Natural killer cell (primary cell): ENCODE results near the gene LIPA. TPM values are rescaled to one million over a fixed set of nuclear protein-coding genes. Genes with fewer than 3 reads are reported as not detected.

ENCODE experiments used
- ATAC-seq, 3 donors: fragments of 150-1000 bp in 2 of 3; fragments of 200-7000 bp in 1 of 3; cut with Tn5 transposase; 1 replicate in 1 of 3; 2 replicates in 2 of 3; pipeline ENCODE4 v1.10.0; 2021; ENCODE audit warnings: mild to moderate bottlenecking in 2 of 3, moderate library complexity in 2 of 3
- DNase-seq, 2 donors: peaks; one replicate each; pipeline versions ENCODE4 v3.0.0 to v3.0.0-alpha.2; 2013 to 2021; ENCODE audit warnings: mixed read lengths in 1 of 2
- H3K27ac ChIP-seq: one replicate; pipeline ENCODE4 v1.5.1; 2013; ENCODE audit warnings: mild to moderate bottlenecking, low read length
- H3K27me3 ChIP-seq: one replicate; pipeline ENCODE4 v1.6.1; 2013; ENCODE audit warnings: low read length; ENCODE audit not compliant: control insufficient read depth, insufficient read depth
- H3K36me3 ChIP-seq: one replicate; pipeline ENCODE4 v1.6.1; 2013; ENCODE audit warnings: low read length; ENCODE audit not compliant: control insufficient read depth, insufficient read depth
- H3K4me1 ChIP-seq: one replicate; pipeline ENCODE4 v1.6.1; 2013; ENCODE audit warnings: low read length; ENCODE audit not compliant: control insufficient read depth, insufficient read depth
- H3K4me3 ChIP-seq: one replicate; pipeline ENCODE4 v1.5.1; 2013; ENCODE audit warnings: low read length
- H3K9me3 ChIP-seq: one replicate; pipeline ENCODE4 v1.6.1; 2013; ENCODE audit warnings: low read length; ENCODE audit not compliant: control insufficient read depth, insufficient read depth
- H3K27ac Mint-ChIP-seq, 2 donors: one replicate each; pipeline ENCODE4 v1.8.0; 2022; ENCODE audit warnings: mild to moderate bottlenecking in 2 of 2, mixed read lengths in 2 of 2, moderate library complexity in 1 of 2
- H3K27me3 Mint-ChIP-seq, 2 donors: one replicate each; pipeline ENCODE4 v1.8.0; 2022; ENCODE audit warnings: low read depth in 2 of 2, mixed read lengths in 2 of 2
- H3K36me3 Mint-ChIP-seq: one replicate; pipeline ENCODE4 v1.8.0; 2022; ENCODE audit warnings: mixed read lengths
- H3K4me1 Mint-ChIP-seq, 2 donors: one replicate each; pipeline ENCODE4 v1.8.0; 2022; ENCODE audit warnings: mixed read lengths in 2 of 2
- H3K4me3 Mint-ChIP-seq: one replicate; pipeline ENCODE4 v1.8.0; 2022; ENCODE audit warnings: mild to moderate bottlenecking, moderate library complexity, mixed read lengths
- H3K9me3 Mint-ChIP-seq, 2 donors: one replicate each; pipeline ENCODE4 v1.8.0; 2022; ENCODE audit warnings: mixed read lengths in 2 of 2
- WGBS: methylation state at CpG from one replicate; pipeline ENCODE4 v1.1.7; 2013; ENCODE audit warnings: missing lambda C conversion rate; ENCODE audit not compliant: insufficient coverage; 5-methylcytosine and 5-hydroxymethylcytosine counted together
- intact Hi-C: fragments of 100-400 bp; cut with micrococcal nuclease; formaldehyde crosslinking; loops from one replicate; pipeline ENCODE4 v1.14.2; 2022
- total RNA-seq, 4 donors: library from RNA; stranded (reverse); fragments of 120-200 nt in 1 of 4; gene quantifications; one replicate each; pipeline versions ENCODE4 v1.2.3 to v1.2.4, GENCODE V29; 2013 to 2022
- TF ChIP-seq, protein P1 (sequence below): fragments of 200-600 bp; IDR thresholded peaks from one replicate; pipeline ENCODE4 v1.8.0; 2022; ENCODE audit warnings: antibody characterized with exemption

The LIPA gene
- total RNA-seq, 3 donors from 2014 or later (not counting 1 experiment from before 2014, with no cell fraction given): 41.0 to 43.3 (median 41.1) TPM

- no peak for ATAC-seq
- H3K9me3 Mint-ChIP-seq: no peaks in the 10 kb centered on the region
- Histone ChIP-seq H3K9me3 (no peaks in the 10 kb centered on the region), H3K27ac (no peak overlapping the region), H3K27me3 (no peaks in the 10 kb centered on the region), H3K36me3 (peaks cover 5% of the 10 kb centered on the region), H3K4me1 (peaks cover 4% of the 10 kb centered on the region), H3K4me3 (no peak overlapping the region)
- peaks cover 15 to 29% of the 10 kb centered on the region in 2 donors for H3K4me1 Mint-ChIP-seq
- no peak for DNase-seq
- H3K4me3 Mint-ChIP-seq: no peak overlapping the region
- intact Hi-C loops: no loop called here
- no peak overlapping the region for H3K27ac Mint-ChIP-seq
- H3K27me3 Mint-ChIP-seq: no peaks in the 10 kb centered on the region
- TF ChIP-seq, protein P1, sequence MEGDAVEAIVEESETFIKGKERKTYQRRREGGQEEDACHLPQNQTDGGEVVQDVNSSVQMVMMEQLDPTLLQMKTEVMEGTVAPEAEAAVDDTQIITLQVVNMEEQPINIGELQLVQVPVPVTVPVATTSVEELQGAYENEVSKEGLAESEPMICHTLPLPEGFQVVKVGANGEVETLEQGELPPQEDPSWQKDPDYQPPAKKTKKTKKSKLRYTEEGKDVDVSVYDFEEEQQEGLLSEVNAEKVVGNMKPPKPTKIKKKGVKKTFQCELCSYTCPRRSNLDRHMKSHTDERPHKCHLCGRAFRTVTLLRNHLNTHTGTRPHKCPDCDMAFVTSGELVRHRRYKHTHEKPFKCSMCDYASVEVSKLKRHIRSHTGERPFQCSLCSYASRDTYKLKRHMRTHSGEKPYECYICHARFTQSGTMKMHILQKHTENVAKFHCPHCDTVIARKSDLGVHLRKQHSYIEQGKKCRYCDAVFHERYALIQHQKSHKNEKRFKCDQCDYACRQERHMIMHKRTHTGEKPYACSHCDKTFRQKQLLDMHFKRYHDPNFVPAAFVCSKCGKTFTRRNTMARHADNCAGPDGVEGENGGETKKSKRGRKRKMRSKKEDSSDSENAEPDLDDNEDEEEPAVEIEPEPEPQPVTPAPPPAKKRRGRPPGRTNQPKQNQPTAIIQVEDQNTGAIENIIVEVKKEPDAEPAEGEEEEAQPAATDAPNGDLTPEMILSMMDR: no peak
- 84% methylated on average over 4 of the region's 4 CpGs for WGBS
- H3K36me3 Mint-ChIP-seq: no peaks in the 10 kb centered on the region
Observed at GRCh38 chr10:89245802-89246201, 5.8 kb downstream of the LIPA start.

GRCh38 chr10:89242840-89243568 lies 8.6 kb downstream of the LIPA start:
- WGBS: 56% methylated on average over 8 of the region's 8 CpGs
- DNase-seq (no peak), ATAC-seq (no peak)
- peaks cover 7 to 18% of the 10 kb centered on the region in 2 donors for H3K4me1 Mint-ChIP-seq
- H3K36me3 Mint-ChIP-seq: no peaks in the 10 kb centered on the region
- H3K4me3 ChIP-seq: no peak overlapping the region
- H3K4me3 Mint-ChIP-seq: no peak overlapping the region
- intact Hi-C loops: no loop called here
- no peak overlapping the region for H3K27ac ChIP-seq
- TF ChIP-seq, protein P1: no peak
- H3K9me3 Mint-ChIP-seq: no peaks in the 10 kb centered on the region
- no peaks in the 10 kb centered on the region for H3K27me3 ChIP-seq
- peaks cover 15% of the 10 kb centered on the region for H3K36me3 ChIP-seq
- H3K27ac Mint-ChIP-seq: peak overlapping the region; percentile 20 to 28
- H3K27me3 Mint-ChIP-seq: no peaks in the 10 kb centered on the region
- peaks cover 3% of the 10 kb centered on the region for H3K4me1 ChIP-seq
- H3K9me3 ChIP-seq: no peaks in the 10 kb centered on the region

DNA sequence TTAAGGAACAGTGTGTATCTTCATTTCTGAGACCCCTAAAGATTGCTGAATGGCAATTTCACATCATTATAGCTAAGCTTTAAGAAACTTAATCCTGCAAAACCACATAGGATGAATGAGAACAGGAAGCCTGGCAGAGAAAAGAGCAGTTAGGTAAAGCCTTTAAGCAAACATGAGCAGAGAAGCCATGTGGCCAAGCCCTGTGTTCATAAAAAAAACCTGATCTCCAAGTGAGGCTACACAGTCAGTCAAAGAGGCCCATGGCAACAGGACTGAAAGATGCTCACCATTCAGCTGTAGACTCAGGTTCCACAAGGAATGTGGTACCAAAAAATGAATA lies 9.3 kb downstream of the LIPA start:
- Histone ChIP-seq H3K9me3 (no peaks in the 10 kb centered on the region), H3K4me3 (no peak overlapping the region), H3K27me3 (no peaks in the 10 kb centered on the region), H3K36me3 (peaks cover 15% of the 10 kb centered on the region), H3K27ac (no peak overlapping the region), H3K4me1 (peaks cover 3% of the 10 kb centered on the region)
- H3K27ac Mint-ChIP-seq: no peak overlapping the region
- peaks cover 7 to 18% of the 10 kb centered on the region in 2 donors for H3K4me1 Mint-ChIP-seq
- TF ChIP-seq, protein P1: no peak
- no peaks in the 10 kb centered on the region for H3K27me3 Mint-ChIP-seq
- DNase-seq (no peak), ATAC-seq (no peak)
- no peaks in the 10 kb centered on the region for H3K9me3 Mint-ChIP-seq
- no peak overlapping the region for H3K4me3 Mint-ChIP-seq
- intact Hi-C loops: no loop called here
- H3K36me3 Mint-ChIP-seq: no peaks in the 10 kb centered on the region
